Small intestine (tissue), 7 donors: Measurements from ENCODE around the gene NHLRC4. TPM values are rescaled to one million over a fixed set of nuclear protein-coding genes. Genes with fewer than 3 reads are reported as not detected.

ENCODE experiments used
- DNase-seq, 2 donors: peaks; one replicate each; pipeline versions ENCODE4 v3.0.0 to v3.0.0-alpha.2; 2013
- FAIRE-seq: peaks from 2 replicates; lab custom pipeline; 2012; peaks lifted over from hg19 to GRCh38; lab: Jason Lieb, UNC
- H3K27ac ChIP-seq, 3 donors: one replicate each; pipeline ENCODE4 v1.5.1; 2013; ENCODE audit warnings: low read length in 2 of 3, mild to moderate bottlenecking in 2 of 3, control low read depth in 1 of 3, inconsistent platforms in 1 of 3, low read depth in 1 of 3, moderate library complexity in 1 of 3
- H3K27me3 ChIP-seq, 3 donors: one replicate each; pipeline ENCODE4 v1.6.1; 2013; ENCODE audit warnings: low read length in 3 of 3, inconsistent platforms in 1 of 3; ENCODE audit not compliant: control insufficient read depth in 3 of 3, insufficient read depth in 3 of 3
- H3K36me3 ChIP-seq, 3 donors: one replicate each; pipeline ENCODE4 v1.6.1; 2013; ENCODE audit warnings: low read length in 3 of 3, inconsistent platforms in 1 of 3, low read depth in 1 of 3, mild to moderate bottlenecking in 1 of 3, moderate library complexity in 1 of 3; ENCODE audit not compliant: control insufficient read depth in 3 of 3, insufficient read depth in 2 of 3
- H3K4me1 ChIP-seq, 3 donors: one replicate each; pipeline ENCODE4 v1.6.1; 2013; ENCODE audit warnings: low read length in 2 of 3, inconsistent platforms in 1 of 3, low read depth in 1 of 3, mild to moderate bottlenecking in 1 of 3, moderate library complexity in 1 of 3; ENCODE audit not compliant: control insufficient read depth in 3 of 3, insufficient read depth in 2 of 3
- H3K4me3 ChIP-seq, 3 donors: one replicate each; pipeline ENCODE4 v1.5.1; 2013; ENCODE audit warnings: low read length in 3 of 3, control low read depth in 1 of 3, inconsistent platforms in 1 of 3, low read depth in 1 of 3, mild to moderate bottlenecking in 1 of 3, moderate library complexity in 1 of 3
- H3K9me3 ChIP-seq, 2 donors: one replicate each; pipeline ENCODE4 v1.6.1; 2013; ENCODE audit warnings: low read depth in 1 of 2, low read length in 1 of 2; ENCODE audit not compliant: control insufficient read depth in 2 of 2, insufficient read depth in 1 of 2
- WGBS, 3 donors: extraction: QIAGEN DNeasy Blood & Tissue Kit; methylation state at CpG; one replicate each; pipeline ENCODE4 v1.1.7; 2013; 5-methylcytosine and 5-hydroxymethylcytosine counted together
- polyA plus RNA-seq, 4 donors: library from polyadenylated mRNA; stranded (reverse) in 3 of 4; unstranded in 1 of 4; fragments of 200-250 nt in 3 of 4; fragments of 120-200 nt in 1 of 4; gene quantifications; one replicate each; pipeline versions ENCODE4 v1.2.1 to v1.2.3, GENCODE V29; 2013
- donor health status: healthy with polysubstance abuse.
- donor health status: control.
- donor health status: control.
- donor health status: Bipolar disorder and iron deficiency.
- donor health status: healthy.

NHLRC4 gene
- polyA plus RNA-seq, 4 donors = 0.45 to 2.2 (median 0.79) TPM; not detected in 1

DNA sequence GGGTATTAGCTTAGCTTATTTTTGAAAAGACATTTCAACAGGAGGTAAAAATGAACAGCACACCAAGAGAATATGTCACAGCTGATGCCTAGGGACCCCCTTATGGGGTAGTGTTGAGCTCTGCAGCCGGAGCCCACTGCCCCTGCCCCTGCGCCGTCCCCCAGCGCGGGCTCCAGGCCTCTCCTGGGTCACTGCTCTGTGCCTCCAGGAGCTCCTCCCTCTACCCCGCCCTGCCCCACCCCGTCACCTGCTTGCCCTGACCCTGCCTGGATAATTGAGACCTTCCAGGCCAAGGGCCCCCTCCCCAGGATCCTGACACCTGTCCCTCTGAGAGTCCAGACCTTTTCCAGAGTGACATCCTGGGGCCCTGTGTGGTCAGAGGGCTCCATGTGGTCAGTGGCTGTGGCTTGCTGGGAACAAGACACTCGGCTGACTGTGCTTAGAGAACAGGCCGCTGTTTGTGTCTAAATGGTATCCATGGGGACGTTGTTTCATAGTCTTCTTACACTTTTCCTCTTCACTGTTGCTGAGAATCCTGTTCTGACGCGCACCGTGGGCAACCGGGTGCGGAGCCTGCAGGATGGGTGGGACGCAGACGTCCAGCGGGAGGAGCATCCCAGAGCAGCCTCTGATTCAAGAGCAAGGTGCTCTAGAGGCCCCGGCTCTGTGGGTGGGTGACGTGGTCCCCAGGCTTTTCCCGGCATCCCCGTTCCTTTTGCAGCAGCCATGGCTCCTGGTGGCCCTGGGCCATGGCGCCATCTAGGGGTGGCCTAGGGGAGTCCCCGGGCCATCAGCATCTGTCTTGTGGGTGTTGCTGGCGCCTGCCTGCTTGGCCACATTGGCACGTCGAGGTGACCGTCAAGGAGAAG, 43.9 kb downstream of the NHLRC4 start:
- no peak for FAIRE-seq
- peaks cover 0 to 15% of the 10 kb centered on the region in 2 donors for H3K9me3 ChIP-seq
- 51 to 71% (median 62%) methylated on average over 28 of the region's 28 CpGs for WGBS, 3 donors
- H3K27ac ChIP-seq = no peak overlapping the region
- peaks cover 0 to 33% (median 0%) of the 10 kb centered on the region in 3 donors for H3K36me3 ChIP-seq
- H3K27me3 ChIP-seq = no peaks in the 10 kb centered on the region
- H3K4me3 ChIP-seq = no peak overlapping the region
- H3K4me1 ChIP-seq = no peaks in the 10 kb centered on the region
- DNase-seq = peak in 1 of 2 donors; percentile 60

DNA sequence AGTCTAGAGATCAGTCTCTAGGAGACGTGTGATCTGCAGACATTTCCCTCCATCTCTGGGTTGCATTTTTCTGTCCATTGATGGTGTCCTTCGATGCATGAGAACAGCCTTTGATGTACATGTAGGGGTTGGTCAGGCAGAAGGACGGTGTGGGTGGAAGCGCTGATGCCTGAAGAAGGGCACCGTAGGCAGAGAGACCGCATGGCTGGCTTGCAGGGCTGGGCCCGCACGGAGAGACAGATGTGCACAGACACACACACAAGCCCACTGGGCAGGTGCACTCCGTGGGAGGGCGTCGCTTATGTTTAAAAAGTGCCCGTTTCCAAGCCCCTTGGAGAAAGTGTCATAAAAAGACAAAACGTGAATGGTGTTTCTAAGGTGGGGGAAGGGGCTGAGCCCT, 48.3 kb downstream of the NHLRC4 start:
- H3K9me3 ChIP-seq = peaks cover 0 to 15% of the 10 kb centered on the region in 2 donors
- 90 to 93% (median 93%) methylated on average over 13 of the region's 13 CpGs for WGBS, 3 donors
- peaks cover 0 to 2% (median 0%) of the 10 kb centered on the region in 3 donors for H3K4me1 ChIP-seq
- H3K36me3 ChIP-seq = peaks cover 0 to 44% (median 0%) of the 10 kb centered on the region in 3 donors
- no peaks in the 10 kb centered on the region for H3K27me3 ChIP-seq
- no peak overlapping the region for H3K4me3 ChIP-seq
- H3K27ac ChIP-seq = no peak overlapping the region
- FAIRE-seq (no peak), DNase-seq (no peak)

DNA sequence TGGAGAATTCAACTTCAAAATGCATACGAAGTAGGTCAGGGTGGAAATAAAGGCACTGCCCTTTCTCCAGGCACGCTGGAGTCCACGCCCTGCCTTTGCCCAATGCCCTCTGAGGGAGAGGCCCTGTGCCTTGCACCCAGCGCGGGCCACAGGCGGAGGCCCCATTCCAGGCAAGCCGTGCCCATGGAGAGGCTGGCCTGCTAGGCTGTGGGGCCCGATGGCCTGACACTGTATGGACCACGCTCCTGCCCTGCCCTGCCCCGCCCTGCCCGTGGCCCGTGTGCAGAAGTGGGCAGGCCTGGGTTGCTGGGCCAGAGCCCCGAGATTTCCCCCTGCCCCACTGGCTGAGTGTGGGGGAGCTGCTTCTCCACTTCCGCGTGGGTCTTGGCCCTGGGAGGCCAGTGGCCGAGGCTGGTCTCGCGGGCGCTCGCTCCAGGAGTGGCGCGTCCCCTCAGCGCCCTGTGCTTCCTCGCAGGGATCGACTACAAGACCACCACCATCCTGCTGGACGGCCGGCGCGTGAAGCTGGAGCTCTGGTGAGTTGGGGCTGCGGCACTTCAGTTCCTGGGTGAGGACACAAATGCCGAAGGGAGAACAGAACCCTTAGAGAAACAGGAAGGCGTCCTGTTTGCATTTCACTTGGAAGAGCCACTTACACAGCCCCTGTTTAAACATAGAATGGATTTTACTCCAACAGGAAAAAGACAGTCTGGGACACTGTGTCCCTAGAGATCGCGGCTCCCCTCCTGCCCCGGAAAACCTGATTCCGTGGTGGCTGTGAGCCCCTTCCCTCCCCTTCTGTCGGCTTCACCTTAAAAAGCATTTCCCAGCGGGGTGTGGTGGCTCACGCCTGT, 50.2 kb downstream of the NHLRC4 start:
- no peak for FAIRE-seq
- H3K27me3 ChIP-seq = no peaks in the 10 kb centered on the region
- peak overlapping the region in 1 of 3 donors; percentile 49 for H3K27ac ChIP-seq
- 81 to 91% (median 84%) methylated on average over 36 to 39 of the region's 39 CpGs for WGBS, 3 donors
- H3K4me3 ChIP-seq = no peak overlapping the region
- H3K9me3 ChIP-seq = peaks cover 0 to 9% of the 10 kb centered on the region in 2 donors
- peaks cover 0 to 2% (median 0%) of the 10 kb centered on the region in 3 donors for H3K4me1 ChIP-seq
- DNase-seq = peak in 1 of 2 donors; percentile 57
- H3K36me3 ChIP-seq = peaks cover 0 to 52% (median 0%) of the 10 kb centered on the region in 3 donors

DNA sequence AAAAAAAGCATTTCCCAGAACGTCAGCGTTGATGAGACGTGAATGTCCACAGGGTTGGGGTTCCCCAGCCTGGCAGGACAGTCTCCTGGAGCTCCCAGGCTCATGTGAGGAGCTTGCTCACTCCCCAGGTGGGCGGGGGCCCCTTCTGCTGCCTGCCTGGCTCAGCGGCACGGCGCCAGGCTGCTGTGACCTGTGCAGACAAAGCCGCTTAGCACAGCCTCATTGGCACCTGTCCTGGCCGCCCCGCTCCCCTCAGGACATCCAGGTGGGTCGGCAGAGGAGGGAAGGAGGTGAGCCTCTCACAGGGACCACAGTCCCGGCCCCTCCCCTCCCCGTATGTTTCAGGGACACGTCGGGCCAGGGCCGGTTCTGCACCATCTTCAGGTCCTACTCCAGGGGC, 51.0 kb downstream of the NHLRC4 start:
- WGBS, 3 donors = 87 to 93% (median 92%) methylated on average over 12 to 16 of the region's 16 CpGs
- Histone ChIP-seq H3K9me3 (peaks cover 0 to 9% of the 10 kb centered on the region in 2 donors), H3K4me3 (no peak overlapping the region), H3K27ac (no peak overlapping the region), H3K36me3 (peaks cover 0 to 57% (median 1%) of the 10 kb centered on the region in 3 donors), H3K27me3 (no peaks in the 10 kb centered on the region), H3K4me1 (peaks cover 0 to 2% (median 0%) of the 10 kb centered on the region in 3 donors)
- FAIRE-seq (no peak), DNase-seq (no peak)

Other genes with a start within 250 kb of the NHLRC4 start
- 10 to 100 TPM; 24.5 to 33.6 (median 27.6) TPM for gene AXIN1, start 214.3 kb upstream of the NHLRC4 start, polyA plus RNA-seq
- gene MRPL28, start 196.5 kb upstream of the NHLRC4 start, polyA plus RNA-seq = 100 to 1,000 TPM in 1 of 4 donors, 10 to 100 TPM in 3; 54.2 to 112 (median 92.1) TPM
- gene PGAP6, start 185.0 kb upstream of the NHLRC4 start, polyA plus RNA-seq = 10 to 100 TPM; 48.1 to 76.6 (median 64.9) TPM
- 10 to 100 TPM; 13.0 to 77.2 (median 34.9) TPM for gene NME4, start 169.8 kb upstream of the NHLRC4 start, polyA plus RNA-seq
- 100 to 1,000 TPM in 2 of 4 donors, 10 to 100 TPM in 2; 46.7 to 154 (median 99.2) TPM for gene DECR2, start 165.1 kb upstream of the NHLRC4 start, polyA plus RNA-seq
- 100 to 1,000 TPM in 1 of 4 donors, 10 to 100 TPM in 3; 25.4 to 111 (median 37.2) TPM for gene RAB11FIP3, start 141.4 kb upstream of the NHLRC4 start, polyA plus RNA-seq
- 100 to 1,000 TPM in 1 of 4 donors, 10 to 100 TPM in 3; 51.3 to 105 (median 70.2) TPM for gene CAPN15, start 39.3 kb upstream of the NHLRC4 start, polyA plus RNA-seq
- gene PRR35, start 6.6 kb upstream of the NHLRC4 start, polyA plus RNA-seq = not detected
- gene PIGQ, start 3.0 kb downstream of the NHLRC4 start, polyA plus RNA-seq = 10 to 100 TPM; 21.3 to 43.5 (median 28.0) TPM
- gene RAB40C, start 23.1 kb downstream of the NHLRC4 start, polyA plus RNA-seq = 10 to 100 TPM; 28.9 to 49.0 (median 34.6) TPM
- 1 to 10 TPM in 3 of 4 donors, under 1 TPM in 1; 0.60 to 7.6 (median 3.6) TPM for gene WFIKKN1, start 64.0 kb downstream of the NHLRC4 start, polyA plus RNA-seq
- 100 to 1,000 TPM in 3 of 4 donors, 10 to 100 TPM in 1; 54.4 to 135 (median 113) TPM for gene METTL26, start 69.3 kb downstream of the NHLRC4 start, polyA plus RNA-seq
- 100 to 1,000 TPM in 3 of 4 donors, 10 to 100 TPM in 1; 43.4 to 279 (median 166) TPM for gene MCRIP2, start 74.8 kb downstream of the NHLRC4 start, polyA plus RNA-seq
- gene WDR90, start 82.4 kb downstream of the NHLRC4 start, polyA plus RNA-seq = 10 to 100 TPM; 15.7 to 36.5 (median 25.6) TPM
- 100 to 1,000 TPM in 3 of 4 donors, 10 to 100 TPM in 1; 89.3 to 207 (median 159) TPM for gene RHOT2, start 101.1 kb downstream of the NHLRC4 start, polyA plus RNA-seq
- gene RHBDL1, start 108.7 kb downstream of the NHLRC4 start, polyA plus RNA-seq = 1 to 10 TPM; 2.7 to 6.2 (median 4.7) TPM
- gene STUB1, start 113.4 kb downstream of the NHLRC4 start, polyA plus RNA-seq = 100 to 1,000 TPM in 3 of 4 donors, 10 to 100 TPM in 1; 66.2 to 122 (median 118) TPM
- gene JMJD8, start 117.3 kb downstream of the NHLRC4 start, polyA plus RNA-seq = 10 to 100 TPM; 23.0 to 46.2 (median 31.9) TPM
- gene WDR24, start 123.4 kb downstream of the NHLRC4 start, polyA plus RNA-seq = 10 to 100 TPM in 1 of 4 donors, 1 to 10 TPM in 3; 5.4 to 11.7 (median 9.3) TPM
- gene FBXL16, start 138.8 kb downstream of the NHLRC4 start, polyA plus RNA-seq = 1 to 10 TPM in 3 of 4 donors, under 1 TPM in 1; 0.81 to 3.4 (median 1.2) TPM
- gene METRN, start 148.1 kb downstream of the NHLRC4 start, polyA plus RNA-seq = 10 to 100 TPM in 2 of 4 donors, 1 to 10 TPM in 2; 4.9 to 14.1 (median 9.3) TPM
- 10 to 100 TPM; 23.0 to 55.5 (median 38.1) TPM for gene ANTKMT, start 154.1 kb downstream of the NHLRC4 start, polyA plus RNA-seq
- gene CCDC78, start 159.4 kb downstream of the NHLRC4 start, polyA plus RNA-seq = 1 to 10 TPM in 1 of 4 donors, under 1 TPM in 2, not detected in 1; 0.72 to 1.6 (median 0.95) TPM
- 1 to 10 TPM; 1.4 to 4.8 (median 3.4) TPM for gene HAGHL, start 160.1 kb downstream of the NHLRC4 start, polyA plus RNA-seq
- gene CIAO3, start 174.0 kb downstream of the NHLRC4 start, polyA plus RNA-seq = 10 to 100 TPM; 32.5 to 68.0 (median 44.7) TPM
- gene MSLN, start 193.7 kb downstream of the NHLRC4 start, polyA plus RNA-seq = 10 to 100 TPM in 1 of 4 donors, 1 to 10 TPM in 3; 1.3 to 29.7 (median 4.5) TPM
- gene RPUSD1, start 221.4 kb downstream of the NHLRC4 start, polyA plus RNA-seq = 10 to 100 TPM; 17.6 to 26.2 (median 21.6) TPM
- 10 to 100 TPM in 2 of 4 donors, 1 to 10 TPM in 2; 5.6 to 24.6 (median 13.5) TPM for gene CHTF18, start 221.6 kb downstream of the NHLRC4 start, polyA plus RNA-seq
- gene GNG13, start 233.7 kb downstream of the NHLRC4 start, polyA plus RNA-seq = 1 to 10 TPM in 2 of 4 donors, under 1 TPM in 2; 0.73 to 3.0 (median 1.9) TPM